Effector memory CD4-positive, alpha-beta T cell (primary cell): ENCODE data around the gene MUC5AC.
"Not testable (repeated sequence)": the region's sequence is repeated elsewhere in the genome, so short reads cannot be mapped to it uniquely, and the experiment has no call there.

ENCODE experiments used
- DNase-seq, 3 donors: peaks; one replicate each; pipeline ENCODE4 v3.0.0-alpha.2; 2020
- H3K27ac ChIP-seq: 2 replicates; pipeline ENCODE4 v1.7.0; 2013; ENCODE audit warnings: mild to moderate bottlenecking, low read length, moderate library complexity; ENCODE audit not compliant: insufficient read depth, poor library complexity, severe bottlenecking
- H3K27me3 ChIP-seq: replicated peaks from 2 replicates; pipeline ENCODE4 v1.7.0; 2013; ENCODE audit warnings: mild to moderate bottlenecking, low read length; ENCODE audit not compliant: insufficient read depth, control insufficient read depth, poor library complexity, severe bottlenecking
- H3K36me3 ChIP-seq: 2 replicates; pipeline ENCODE4 v1.7.0; 2013; ENCODE audit warnings: mild to moderate bottlenecking, low read length, moderate library complexity; ENCODE audit not compliant: control insufficient read depth, insufficient read depth
- H3K4me1 ChIP-seq: 2 replicates; pipeline ENCODE4 v1.7.0; 2013; ENCODE audit warnings: low read length, mild to moderate bottlenecking; ENCODE audit not compliant: control insufficient read depth, insufficient read depth, poor library complexity, severe bottlenecking
- H3K4me3 ChIP-seq: 2 replicates; pipeline ENCODE4 v1.7.0; 2013; ENCODE audit warnings: low read length, low read depth, mild to moderate bottlenecking; ENCODE audit not compliant: insufficient read depth, poor library complexity, severe bottlenecking
- H3K9me3 ChIP-seq: 2 replicates; pipeline ENCODE4 v1.7.0; 2013; ENCODE audit warnings: mild to moderate bottlenecking, low read length, moderate library complexity; ENCODE audit not compliant: control insufficient read depth

The MUC5AC gene

DNA sequence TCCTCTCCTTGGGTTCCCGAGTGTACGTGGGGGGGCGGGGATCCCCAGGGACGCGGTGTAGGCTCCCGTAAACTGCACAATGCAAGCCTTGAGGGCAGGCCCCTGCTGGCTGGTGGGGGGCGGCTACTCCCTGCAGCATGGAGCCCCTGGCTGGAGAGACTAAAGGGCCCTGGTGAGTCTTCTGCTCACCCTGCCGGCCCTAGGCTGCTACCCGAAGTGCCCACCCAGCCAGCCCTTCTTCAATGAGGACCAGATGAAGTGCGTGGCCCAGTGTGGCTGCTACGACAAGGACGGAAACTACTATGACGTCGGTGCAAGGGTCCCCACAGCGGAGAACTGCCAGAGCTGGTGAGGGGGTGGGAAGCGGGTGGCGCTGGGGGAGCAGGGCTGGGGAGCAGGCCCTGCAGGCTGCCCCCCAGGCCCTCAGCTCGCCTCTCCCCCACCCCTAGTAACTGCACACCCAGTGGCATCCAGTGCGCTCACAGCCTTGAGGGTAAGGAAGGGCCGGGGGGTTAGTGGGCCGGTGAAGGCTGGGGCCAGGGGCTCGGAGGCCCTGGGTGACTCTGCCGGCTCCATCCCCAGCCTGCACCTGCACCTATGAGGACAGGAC lies 81.9 kb downstream of the MUC5AC start:
- Histone ChIP-seq H3K27ac (no peak overlapping the region), H3K4me3 (no peak overlapping the region), H3K4me1 (no peaks in the 10 kb centered on the region), H3K9me3 (no peaks in the 10 kb centered on the region), H3K36me3 (no peaks in the 10 kb centered on the region), H3K27me3 (no peaks in the 10 kb centered on the region)
- DNase-seq = no peak

DNA sequence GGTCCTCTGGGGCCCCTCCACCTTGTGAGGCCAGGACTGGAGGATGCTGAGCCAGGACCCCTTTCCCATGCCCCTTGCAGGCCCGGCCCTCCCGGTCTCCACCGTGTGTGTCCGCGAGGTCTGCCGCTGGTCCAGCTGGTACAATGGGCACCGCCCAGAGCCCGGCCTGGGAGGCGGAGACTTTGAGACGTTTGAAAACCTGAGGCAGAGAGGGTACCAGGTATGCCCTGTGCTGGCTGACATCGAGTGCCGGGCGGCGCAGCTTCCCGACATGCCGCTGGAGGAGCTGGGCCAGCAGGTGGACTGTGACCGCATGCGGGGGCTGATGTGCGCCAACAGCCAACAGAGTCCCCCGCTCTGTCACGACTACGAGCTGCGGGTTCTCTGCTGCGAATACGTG lies 83.0 kb downstream of the MUC5AC start:
- no peak for DNase-seq
- no peaks in the 10 kb centered on the region for H3K9me3 ChIP-seq

DNA sequence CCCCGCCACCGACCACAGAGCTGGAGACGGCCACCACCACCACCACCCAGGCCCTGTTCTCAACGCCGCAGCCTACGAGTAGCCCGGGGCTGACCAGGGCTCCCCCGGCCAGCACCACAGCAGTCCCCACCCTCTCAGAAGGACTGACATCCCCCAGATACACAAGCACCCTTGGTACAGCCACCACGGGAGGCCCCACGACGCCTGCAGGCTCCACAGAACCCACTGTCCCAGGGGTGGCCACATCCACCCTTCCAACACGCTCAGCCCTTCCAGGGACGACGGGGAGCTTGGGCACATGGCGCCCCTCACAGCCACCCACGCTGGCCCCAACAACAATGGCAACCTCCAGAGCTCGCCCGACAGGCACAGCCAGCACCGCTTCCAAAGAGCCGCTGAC lies 84.0 kb downstream of the MUC5AC start:
- DNase-seq = no peak
- Histone ChIP-seq H3K4me3 (no peak overlapping the region), H3K27ac (no peak overlapping the region), H3K36me3 (no peaks in the 10 kb centered on the region), H3K9me3 (no peaks in the 10 kb centered on the region), H3K27me3 (no peaks in the 10 kb centered on the region), H3K4me1 (no peaks in the 10 kb centered on the region)

More for the DNA sequence above, 83.0 kb downstream of the MUC5AC start:
- H3K27me3 ChIP-seq = no peaks in the 10 kb centered on the region
- no peak overlapping the region for H3K4me3 ChIP-seq
- no peaks in the 10 kb centered on the region for H3K36me3 ChIP-seq
- no peaks in the 10 kb centered on the region for H3K4me1 ChIP-seq
- no peak overlapping the region for H3K27ac ChIP-seq

DNA sequence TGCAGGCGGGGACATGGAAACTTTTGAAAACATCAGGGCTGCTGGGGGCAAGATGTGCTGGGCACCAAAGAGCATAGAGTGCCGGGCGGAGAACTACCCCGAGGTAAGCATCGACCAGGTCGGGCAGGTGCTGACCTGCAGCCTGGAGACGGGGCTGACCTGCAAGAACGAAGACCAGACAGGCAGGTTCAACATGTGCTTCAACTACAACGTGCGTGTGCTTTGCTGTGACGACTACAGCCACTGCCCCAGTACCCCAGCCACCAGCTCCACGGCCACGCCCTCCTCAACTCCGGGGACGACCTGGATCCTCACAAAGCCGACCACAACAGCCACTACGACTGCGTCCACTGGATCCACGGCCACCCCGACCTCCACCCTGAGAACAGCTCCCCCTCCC lies 84.5 kb downstream of the MUC5AC start:
- no peak for DNase-seq
- no peaks in the 10 kb centered on the region for H3K9me3 ChIP-seq
- no peak overlapping the region for H3K27ac ChIP-seq
- H3K36me3 ChIP-seq = no peaks in the 10 kb centered on the region
- no peak overlapping the region for H3K4me3 ChIP-seq
- no peaks in the 10 kb centered on the region for H3K4me1 ChIP-seq
- H3K27me3 ChIP-seq = no peaks in the 10 kb centered on the region

DNA sequence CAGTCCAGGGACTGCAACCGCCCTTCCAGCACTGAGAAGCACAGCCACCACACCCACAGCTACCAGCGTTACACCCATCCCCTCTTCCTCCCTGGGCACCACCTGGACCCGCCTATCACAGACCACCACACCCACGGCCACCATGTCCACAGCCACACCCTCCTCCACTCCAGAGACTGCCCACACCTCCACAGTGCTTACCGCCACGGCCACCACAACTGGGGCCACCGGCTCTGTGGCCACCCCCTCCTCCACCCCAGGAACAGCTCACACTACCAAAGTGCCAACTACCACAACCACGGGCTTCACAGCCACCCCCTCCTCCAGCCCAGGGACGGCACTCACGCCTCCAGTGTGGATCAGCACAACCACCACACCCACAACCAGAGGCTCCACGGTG lies 85.0 kb downstream of the MUC5AC start:
- not testable (repeated sequence) for DNase-seq, H3K36me3 ChIP-seq, H3K27me3 ChIP-seq, H3K4me3 ChIP-seq, H3K27ac ChIP-seq, H3K9me3 ChIP-seq, H3K4me1 ChIP-seq

DNA sequence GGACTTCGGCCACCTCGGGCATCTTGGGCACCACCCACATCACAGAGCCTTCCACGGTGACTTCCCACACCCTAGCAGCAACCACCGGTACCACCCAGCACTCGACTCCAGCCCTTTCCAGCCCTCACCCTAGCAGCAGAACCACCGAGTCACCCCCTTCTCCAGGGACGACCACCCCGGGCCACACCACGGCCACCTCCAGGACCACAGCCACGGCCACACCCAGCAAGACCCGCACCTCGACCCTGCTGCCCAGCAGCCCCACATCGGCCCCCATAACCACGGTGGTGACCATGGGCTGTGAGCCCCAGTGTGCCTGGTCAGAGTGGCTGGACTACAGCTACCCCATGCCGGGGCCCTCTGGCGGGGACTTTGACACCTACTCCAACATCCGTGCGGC lies 85.8 kb downstream of the MUC5AC start:
- not testable (repeated sequence) for H3K4me3 ChIP-seq, H3K27me3 ChIP-seq, H3K36me3 ChIP-seq, H3K27ac ChIP-seq, H3K4me1 ChIP-seq, H3K9me3 ChIP-seq, DNase-seq

DNA sequence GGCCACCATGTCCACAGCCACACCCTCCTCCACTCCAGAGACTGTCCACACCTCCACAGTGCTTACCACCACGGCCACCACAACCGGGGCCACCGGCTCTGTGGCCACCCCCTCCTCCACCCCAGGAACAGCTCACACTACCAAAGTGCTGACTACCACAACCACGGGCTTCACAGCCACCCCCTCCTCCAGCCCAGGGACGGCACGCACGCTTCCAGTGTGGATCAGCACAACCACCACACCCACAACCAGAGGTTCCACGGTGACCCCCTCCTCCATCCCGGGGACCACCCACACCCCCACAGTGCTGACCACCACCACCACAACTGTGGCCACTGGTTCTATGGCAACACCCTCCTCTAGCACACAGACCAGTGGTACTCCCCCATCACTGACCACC lies 86.8 kb downstream of the MUC5AC start:
- DNase-seq, H3K27ac ChIP-seq, H3K36me3 ChIP-seq, H3K27me3 ChIP-seq, H3K4me3 ChIP-seq, H3K9me3 ChIP-seq, H3K4me1 ChIP-seq: not testable (repeated sequence)

DNA sequence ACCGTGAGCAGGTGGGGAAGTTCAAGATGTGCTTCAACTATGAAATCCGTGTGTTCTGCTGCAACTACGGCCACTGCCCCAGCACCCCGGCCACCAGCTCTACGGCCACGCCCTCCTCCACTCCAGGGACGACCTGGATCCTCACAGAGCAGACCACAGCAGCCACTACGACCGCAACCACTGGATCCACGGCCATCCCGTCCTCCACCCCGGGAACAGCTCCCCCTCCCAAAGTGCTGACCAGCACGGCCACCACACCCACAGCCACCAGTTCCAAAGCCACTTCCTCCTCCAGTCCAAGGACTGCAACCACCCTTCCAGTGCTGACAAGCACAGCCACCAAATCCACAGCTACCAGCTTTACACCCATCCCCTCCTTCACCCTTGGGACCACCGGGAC lies 88.0 kb downstream of the MUC5AC start:
- H3K4me1 ChIP-seq, H3K27me3 ChIP-seq, H3K36me3 ChIP-seq, H3K4me3 ChIP-seq, H3K9me3 ChIP-seq, H3K27ac ChIP-seq, DNase-seq: not testable (repeated sequence)

DNA sequence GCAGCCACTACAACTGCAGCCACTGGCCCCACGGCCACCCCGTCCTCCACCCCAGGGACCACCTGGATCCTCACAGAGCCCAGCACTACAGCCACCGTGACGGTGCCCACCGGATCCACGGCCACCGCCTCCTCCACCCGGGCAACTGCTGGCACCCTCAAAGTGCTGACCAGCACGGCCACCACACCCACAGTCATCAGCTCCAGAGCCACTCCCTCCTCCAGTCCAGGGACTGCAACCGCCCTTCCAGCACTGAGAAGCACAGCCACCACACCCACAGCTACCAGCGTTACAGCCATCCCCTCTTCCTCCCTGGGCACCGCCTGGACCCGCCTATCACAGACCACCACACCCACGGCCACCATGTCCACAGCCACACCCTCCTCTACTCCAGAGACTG lies 88.5 kb downstream of the MUC5AC start:
- not testable (repeated sequence) for H3K27ac ChIP-seq, H3K9me3 ChIP-seq

DNA sequence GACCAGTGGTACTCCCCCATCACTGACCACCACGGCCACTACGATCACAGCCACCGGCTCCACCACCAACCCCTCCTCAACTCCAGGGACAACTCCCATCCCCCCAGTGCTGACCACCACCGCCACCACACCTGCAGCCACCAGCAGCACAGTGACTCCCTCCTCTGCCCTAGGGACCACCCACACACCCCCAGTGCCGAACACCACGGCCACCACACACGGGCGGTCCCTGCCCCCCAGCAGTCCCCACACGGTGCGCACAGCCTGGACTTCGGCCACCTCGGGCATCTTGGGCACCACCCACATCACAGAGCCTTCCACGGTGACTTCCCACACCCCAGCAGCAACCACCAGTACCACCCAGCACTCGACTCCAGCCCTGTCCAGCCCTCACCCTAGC lies 89.3 kb downstream of the MUC5AC start:
- not testable (repeated sequence) for H3K27me3 ChIP-seq, H3K4me3 ChIP-seq, H3K9me3 ChIP-seq, H3K4me1 ChIP-seq, H3K27ac ChIP-seq, DNase-seq, H3K36me3 ChIP-seq

More for the DNA sequence above, 88.5 kb downstream of the MUC5AC start:
- not testable (repeated sequence) for H3K4me3 ChIP-seq, DNase-seq, H3K27me3 ChIP-seq, H3K4me1 ChIP-seq, H3K36me3 ChIP-seq

DNA sequence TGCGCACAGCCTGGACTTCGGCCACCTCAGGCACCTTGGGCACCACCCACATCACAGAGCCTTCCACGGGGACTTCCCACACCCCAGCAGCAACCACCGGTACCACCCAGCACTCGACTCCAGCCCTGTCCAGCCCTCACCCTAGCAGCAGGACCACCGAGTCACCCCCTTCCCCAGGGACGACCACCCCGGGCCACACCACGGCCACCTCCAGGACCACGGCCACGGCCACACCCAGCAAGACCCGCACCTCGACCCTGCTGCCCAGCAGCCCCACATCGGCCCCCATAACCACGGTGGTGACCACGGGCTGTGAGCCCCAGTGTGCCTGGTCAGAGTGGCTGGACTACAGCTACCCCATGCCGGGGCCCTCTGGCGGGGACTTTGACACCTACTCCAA lies 91.2 kb downstream of the MUC5AC start:
- H3K9me3 ChIP-seq, H3K4me1 ChIP-seq: not testable (repeated sequence)

More for the DNA sequence above, 91.2 kb downstream of the MUC5AC start:
- DNase-seq, H3K36me3 ChIP-seq, H3K4me3 ChIP-seq, H3K27ac ChIP-seq, H3K27me3 ChIP-seq: not testable (repeated sequence)
